HT1080 (cell line): ENCODE measurements around the gene LRRC51. TPM values are rescaled to one million over a fixed set of nuclear protein-coding genes. Genes with fewer than 3 reads are reported as not detected.

Experiments
- DNase-seq: peaks from one replicate; pipeline ENCODE4 v3.0.0-alpha.2; 2015; ENCODE audit warnings: low read depth
- total RNA-seq: library from RNA; depleted of rRNA; stranded (reverse); fragments of >200 nt; shearing (Covaris generic); gene quantifications from 2 replicates; pipeline ENCODE4 v1.2.3, GENCODE V29; 2014

Gene LRRC51
- total RNA-seq, 1 experiment from 2014 or later = 10.8 TPM

GRCh38 chr11:72069787-72070251, 10.8 kb upstream of the LRRC51 start:
- peak; percentile 84 for DNase-seq

GRCh38 chr11:72070491-72070890, 10.2 kb upstream of the LRRC51 start:
- no peak for DNase-seq

GRCh38 chr11:72072348-72072747, 8.3 kb upstream of the LRRC51 start:
- peak; percentile 89 for DNase-seq

GRCh38 chr11:72075109-72075508, 5.5 kb upstream of the LRRC51 start:
- DNase-seq = no peak

GRCh38 chr11:72075756-72076155, 4.9 kb upstream of the LRRC51 start:
- DNase-seq = no peak

GRCh38 chr11:72078477-72078876, 2.2 kb upstream of the LRRC51 start:
- DNase-seq = no peak

- no peak for DNase-seq
These were observed 778 bp upstream of the LRRC51 start for GRCh38 chr11:72079819-72080325.

- no peak for DNase-seq
These were observed 564 bp downstream of the LRRC51 start for GRCh38 chr11:72081184-72081644.

- DNase-seq = no peak
These were observed 1.3 kb downstream of the LRRC51 start for GRCh38 chr11:72081821-72082453.

- no peak for DNase-seq
These were observed 2.8 kb downstream of the LRRC51 start for GRCh38 chr11:72083414-72083813.

- DNase-seq = no peak
These were observed 3.4 kb downstream of the LRRC51 start for GRCh38 chr11:72084076-72084475.

- no peak for DNase-seq
These were observed 4.3 kb downstream of the LRRC51 start for GRCh38 chr11:72084965-72085364.

- no peak for DNase-seq
These were observed 5.1 kb downstream of the LRRC51 start for GRCh38 chr11:72085621-72086351.

GRCh38 chr11:72088076-72088808, 7.6 kb downstream of the LRRC51 start:
- no peak for DNase-seq

- DNase-seq = peak; percentile 55
These were observed 10.6 kb downstream of the LRRC51 start for GRCh38 chr11:72091292-72091691.

GRCh38 chr11:72098741-72099140, 18.1 kb downstream of the LRRC51 start:
- no peak for DNase-seq

GRCh38 chr11:72100009-72100408, 19.4 kb downstream of the LRRC51 start:
- no peak for DNase-seq

GRCh38 chr11:72100462-72100861, 19.8 kb downstream of the LRRC51 start:
- no peak for DNase-seq

- no peak for DNase-seq
These were observed 21.5 kb downstream of the LRRC51 start for GRCh38 chr11:72102162-72102561.

GRCh38 chr11:72102631-72102945, 21.9 kb downstream of the LRRC51 start:
- no peak for DNase-seq

GRCh38 chr11:72102946-72103753, 22.5 kb downstream of the LRRC51 start, which contains the start of gene LAMTOR1:
Gene LAMTOR1 (minus strand): TSS chr11:72103297. CDS start chr11:72103224, 73 bp downstream.
- DNase-seq = peak; percentile 97
